HepG2 (cell line): ENCODE results near the gene SLC35B1. TPM values are rescaled to one million over a fixed set of nuclear protein-coding genes. Genes with fewer than 3 reads are reported as not detected.

Experiments used
- ATM ChIP-seq: fragments of 450-650 bp; IDR thresholded peaks from 2 replicates; pipeline ENCODE4 v1.7.1; 2017; ENCODE audit warnings: mild to moderate bottlenecking, borderline replicate concordance
- FOSL1 ChIP-seq: sonication (generic); formaldehyde crosslinking; IDR thresholded peaks from 2 replicates; pipeline ENCODE4 v1.9.0; 2021; ENCODE audit warnings: missing genetic modification reagents, borderline replicate concordance
- FOXO1 ChIP-seq: sonication (generic); formaldehyde crosslinking; IDR thresholded peaks from 2 replicates; pipeline ENCODE4 v1.4.0; 2020; ENCODE audit warnings: missing genetic modification reagents
- GATAD1 ChIP-seq: IDR thresholded peaks from 2 replicates; pipeline ENCODE4 v1.6.1; 2016; ENCODE audit warnings: missing genetic modification reagents, missing compliant biosample characterization
- MAF1 ChIP-seq: sonication (generic); formaldehyde crosslinking; IDR thresholded peaks from 2 replicates; pipeline ENCODE4 v1.5.0; 2020; ENCODE audit warnings: missing genetic modification reagents, borderline replicate concordance
- POGZ ChIP-seq: sonication (generic); formaldehyde crosslinking; IDR thresholded peaks from 2 replicates; pipeline ENCODE4 v1.4.0; 2020; ENCODE audit warnings: mild to moderate bottlenecking, missing genetic modification reagents
- POLR2G ChIP-seq: fragments of 200-400 bp; formaldehyde crosslinking; IDR thresholded peaks from 2 replicates; pipeline ENCODE4 v1.6.1; 2018; ENCODE audit warnings: mild to moderate bottlenecking, low read depth, low read length, moderate library complexity
- PRPF4 ChIP-seq: fragments of 200-400 bp; formaldehyde crosslinking; IDR thresholded peaks from 2 replicates; pipeline ENCODE4 v1.6.1; 2016; ENCODE audit warnings: low read length, low read depth; ENCODE audit not compliant: poor library complexity, severe bottlenecking
- ZFP36L2 ChIP-seq: sonication (generic); formaldehyde crosslinking; IDR thresholded peaks from 2 replicates; pipeline ENCODE4 v1.4.0; 2020; ENCODE audit warnings: missing genetic modification reagents
- ZFYVE20 ChIP-seq: sonication (generic); formaldehyde crosslinking; IDR thresholded peaks from 2 replicates; pipeline ENCODE4 v1.8.0; 2023; ENCODE audit warnings: low read depth, mild to moderate bottlenecking, moderate library complexity, missing genetic modification reagents, borderline replicate concordance
- ZNF292 ChIP-seq: sonication (generic); formaldehyde crosslinking; IDR thresholded peaks from 2 replicates; pipeline ENCODE4 v1.8.1; 2022; ENCODE audit warnings: mild to moderate bottlenecking, low read depth, missing genetic modification reagents, borderline replicate concordance
- ZNF816 ChIP-seq: sonication (generic); formaldehyde crosslinking; IDR thresholded peaks from 2 replicates; pipeline ENCODE4 v1.8.0; 2022; ENCODE audit warnings: missing genetic modification reagents, mild to moderate bottlenecking, borderline replicate concordance
- polyA plus RNA-seq, 8 experiments: library from polyadenylated mRNA; depleted of rRNA in 3 of 8; stranded (reverse) in 7 of 8; unstranded in 1 of 8; fragments of >200 nt; fragmentation: Illumina TruSeq in 4 of 8; extraction: Trizol in 4 of 8; gene quantifications; 2 replicates each; pipeline versions ENCODE4 v1.2.1 to v1.2.3, GENCODE V29; 2011 to 2016; ENCODE audit warnings: low read depth in 4 of 8, missing spikeins in 1 of 8, mixed read lengths in 1 of 8; ENCODE audit not compliant: insufficient read depth in 1 of 8
- total RNA-seq, 5 experiments: library from RNA; depleted of rRNA; stranded (reverse); fragments of >200 nt; fragmentation: Illumina TruSeq; extraction: Trizol; gene quantifications; 2 replicates each; pipeline ENCODE4 v1.2.3, GENCODE V29; 2016; ENCODE audit warnings: low read depth in 1 of 5
- TF ChIP-seq, protein P1 (sequence below): sonication (generic); formaldehyde crosslinking; IDR thresholded peaks from 2 replicates; pipeline ENCODE4 v1.4.0; 2020; ENCODE audit warnings: missing genetic modification reagents, low read depth, mild to moderate bottlenecking, borderline replicate concordance
- TF ChIP-seq, protein P2 (sequence below): sonication (generic); formaldehyde crosslinking; IDR thresholded peaks from 2 replicates; pipeline ENCODE4 v1.4.0; 2020; ENCODE audit warnings: missing genetic modification reagents
- TF ChIP-seq, protein P3 (sequence below): sonication (generic); formaldehyde crosslinking; conservative IDR thresholded peaks from 2 replicates; pipeline ENCODE4 v1.8.1; 2023; ENCODE audit warnings: missing genetic modification reagents
- TF ChIP-seq, protein P4 (sequence below): sonication (generic); formaldehyde crosslinking; IDR thresholded peaks from 2 replicates; pipeline ENCODE4 v1.8.1; 2023; ENCODE audit warnings: mild to moderate bottlenecking, missing genetic modification reagents, borderline replicate concordance
- TF ChIP-seq, protein P5 (sequence below): sonication (generic); formaldehyde crosslinking; IDR thresholded peaks from 2 replicates; pipeline ENCODE4 v1.9.0; 2022; ENCODE audit warnings: missing genetic modification reagents, mild to moderate bottlenecking, borderline replicate concordance
- TF ChIP-seq, protein P6 (sequence below): sonication (generic); formaldehyde crosslinking; conservative IDR thresholded peaks from 2 replicates; pipeline ENCODE4 v1.4.0; 2020; ENCODE audit warnings: missing genetic modification reagents
- TF ChIP-seq, protein P7 (sequence below): IDR thresholded peaks from 2 replicates; pipeline ENCODE4 v1.6.1; 2018; ENCODE audit warnings: missing genetic modification reagents, mild to moderate bottlenecking, missing compliant biosample characterization

Gene SLC35B1
- total and polyA plus RNA-seq, 2 of the 13 experiments (the other 11 are each of a cell fraction or from before 2014, with no cell fraction given) = 99.6 to 113 TPM

DNA sequence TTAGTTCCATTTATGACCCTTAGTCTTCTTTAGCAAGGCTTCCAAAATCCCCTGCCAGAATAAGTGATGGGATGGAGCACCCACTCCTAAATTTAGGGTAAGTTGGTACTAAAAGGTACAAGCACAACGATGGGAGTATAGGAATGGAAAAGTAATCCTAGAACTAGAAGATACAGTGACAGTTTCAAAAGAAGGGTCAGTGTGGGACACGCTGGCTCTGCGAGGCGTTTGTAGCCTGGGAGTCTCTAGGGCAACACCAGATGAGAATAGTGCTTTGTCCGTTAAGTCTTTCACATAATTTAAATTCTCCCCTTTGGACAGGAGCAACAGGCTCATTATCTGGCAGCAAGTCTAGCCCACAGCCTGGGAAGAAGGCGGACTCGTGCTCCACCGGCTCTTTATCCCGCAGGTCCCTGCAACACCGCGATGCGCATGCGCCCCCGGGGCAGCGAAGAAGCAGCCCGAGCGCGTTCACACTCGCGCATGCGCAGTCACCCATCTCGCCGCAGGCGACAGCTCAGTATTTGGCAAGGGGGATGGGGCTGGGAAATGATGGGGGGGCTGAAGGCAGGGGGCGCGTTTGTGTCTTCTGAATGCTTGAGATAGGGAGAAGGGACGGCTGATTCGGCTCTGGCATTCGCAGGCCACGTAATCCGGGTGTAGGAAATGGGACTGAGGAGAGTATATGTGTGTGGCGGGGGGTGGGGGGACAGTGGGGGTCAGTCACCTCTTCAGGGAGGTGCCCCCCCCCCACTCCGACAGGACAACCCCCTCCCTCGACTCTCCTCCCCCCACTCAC is 30.4 kb downstream of the SLC35B1 start (continued):
- TF ChIP-seq ZNF292 (CRISPR knock-in tag) (no peak), FOXO1 (CRISPR knock-in tag) (no peak), ZFP36L2 (CRISPR knock-in tag) (no peak), PRPF4 (no peak), POGZ (no peak), POLR2G (peak; percentile 78), GATAD1 (CRISPR knock-in tag) (no peak), ZFYVE20 (CRISPR knock-in tag) (no peak), ZNF816 (no peak; the same call in 1 of the 2 replicates), FOSL1 (CRISPR knock-in tag) (no peak), MAF1 (CRISPR knock-in tag) (no peak), ATM (no peak)
- TF ChIP-seq, protein P1, sequence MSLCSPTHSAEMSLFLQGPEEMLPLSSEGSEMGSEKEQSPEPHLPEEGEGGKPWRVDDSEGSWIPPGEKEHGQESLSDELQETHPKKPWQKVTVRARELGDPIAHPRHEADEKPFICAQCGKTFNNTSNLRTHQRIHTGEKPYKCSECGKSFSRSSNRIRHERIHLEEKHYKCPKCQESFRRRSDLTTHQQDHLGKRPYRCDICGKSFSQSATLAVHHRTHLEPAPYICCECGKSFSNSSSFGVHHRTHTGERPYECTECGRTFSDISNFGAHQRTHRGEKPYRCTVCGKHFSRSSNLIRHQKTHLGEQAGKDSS (CRISPR knock-in tag) = peak; percentile 98
- TF ChIP-seq, protein P2, sequence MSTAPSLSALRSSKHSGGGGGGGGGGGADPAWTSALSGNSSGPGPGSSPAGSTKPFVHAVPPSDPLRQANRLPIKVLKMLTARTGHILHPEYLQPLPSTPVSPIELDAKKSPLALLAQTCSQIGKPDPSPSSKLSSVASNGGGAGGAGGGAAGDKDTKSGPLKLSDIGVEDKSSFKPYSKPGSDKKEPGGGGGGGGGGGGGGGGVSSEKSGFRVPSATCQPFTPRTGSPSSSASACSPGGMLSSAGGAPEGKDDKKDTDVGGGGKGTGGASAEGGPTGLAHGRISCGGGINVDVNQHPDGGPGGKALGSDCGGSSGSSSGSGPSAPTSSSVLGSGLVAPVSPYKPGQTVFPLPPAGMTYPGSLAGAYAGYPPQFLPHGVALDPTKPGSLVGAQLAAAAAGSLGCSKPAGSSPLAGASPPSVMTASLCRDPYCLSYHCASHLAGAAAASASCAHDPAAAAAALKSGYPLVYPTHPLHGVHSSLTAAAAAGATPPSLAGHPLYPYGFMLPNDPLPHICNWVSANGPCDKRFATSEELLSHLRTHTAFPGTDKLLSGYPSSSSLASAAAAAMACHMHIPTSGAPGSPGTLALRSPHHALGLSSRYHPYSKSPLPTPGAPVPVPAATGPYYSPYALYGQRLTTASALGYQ (CRISPR knock-in tag) = no peak
- TF ChIP-seq, protein P3, sequence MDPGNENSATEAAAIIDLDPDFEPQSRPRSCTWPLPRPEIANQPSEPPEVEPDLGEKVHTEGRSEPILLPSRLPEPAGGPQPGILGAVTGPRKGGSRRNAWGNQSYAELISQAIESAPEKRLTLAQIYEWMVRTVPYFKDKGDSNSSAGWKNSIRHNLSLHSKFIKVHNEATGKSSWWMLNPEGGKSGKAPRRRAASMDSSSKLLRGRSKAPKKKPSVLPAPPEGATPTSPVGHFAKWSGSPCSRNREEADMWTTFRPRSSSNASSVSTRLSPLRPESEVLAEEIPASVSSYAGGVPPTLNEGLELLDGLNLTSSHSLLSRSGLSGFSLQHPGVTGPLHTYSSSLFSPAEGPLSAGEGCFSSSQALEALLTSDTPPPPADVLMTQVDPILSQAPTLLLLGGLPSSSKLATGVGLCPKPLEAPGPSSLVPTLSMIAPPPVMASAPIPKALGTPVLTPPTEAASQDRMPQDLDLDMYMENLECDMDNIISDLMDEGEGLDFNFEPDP (CRISPR knock-in tag) = no peak
- TF ChIP-seq, protein P4, sequence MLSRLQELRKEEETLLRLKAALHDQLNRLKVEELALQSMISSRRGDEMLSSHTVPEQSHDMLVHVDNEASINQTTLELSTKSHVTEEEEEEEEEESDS (CRISPR knock-in tag) = no peak
- TF ChIP-seq, protein P5, sequence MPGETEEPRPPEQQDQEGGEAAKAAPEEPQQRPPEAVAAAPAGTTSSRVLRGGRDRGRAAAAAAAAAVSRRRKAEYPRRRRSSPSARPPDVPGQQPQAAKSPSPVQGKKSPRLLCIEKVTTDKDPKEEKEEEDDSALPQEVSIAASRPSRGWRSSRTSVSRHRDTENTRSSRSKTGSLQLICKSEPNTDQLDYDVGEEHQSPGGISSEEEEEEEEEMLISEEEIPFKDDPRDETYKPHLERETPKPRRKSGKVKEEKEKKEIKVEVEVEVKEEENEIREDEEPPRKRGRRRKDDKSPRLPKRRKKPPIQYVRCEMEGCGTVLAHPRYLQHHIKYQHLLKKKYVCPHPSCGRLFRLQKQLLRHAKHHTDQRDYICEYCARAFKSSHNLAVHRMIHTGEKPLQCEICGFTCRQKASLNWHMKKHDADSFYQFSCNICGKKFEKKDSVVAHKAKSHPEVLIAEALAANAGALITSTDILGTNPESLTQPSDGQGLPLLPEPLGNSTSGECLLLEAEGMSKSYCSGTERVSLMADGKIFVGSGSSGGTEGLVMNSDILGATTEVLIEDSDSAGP (CRISPR knock-in tag) = no peak; the same call in 1 of the 2 replicates
- TF ChIP-seq, protein P6, sequence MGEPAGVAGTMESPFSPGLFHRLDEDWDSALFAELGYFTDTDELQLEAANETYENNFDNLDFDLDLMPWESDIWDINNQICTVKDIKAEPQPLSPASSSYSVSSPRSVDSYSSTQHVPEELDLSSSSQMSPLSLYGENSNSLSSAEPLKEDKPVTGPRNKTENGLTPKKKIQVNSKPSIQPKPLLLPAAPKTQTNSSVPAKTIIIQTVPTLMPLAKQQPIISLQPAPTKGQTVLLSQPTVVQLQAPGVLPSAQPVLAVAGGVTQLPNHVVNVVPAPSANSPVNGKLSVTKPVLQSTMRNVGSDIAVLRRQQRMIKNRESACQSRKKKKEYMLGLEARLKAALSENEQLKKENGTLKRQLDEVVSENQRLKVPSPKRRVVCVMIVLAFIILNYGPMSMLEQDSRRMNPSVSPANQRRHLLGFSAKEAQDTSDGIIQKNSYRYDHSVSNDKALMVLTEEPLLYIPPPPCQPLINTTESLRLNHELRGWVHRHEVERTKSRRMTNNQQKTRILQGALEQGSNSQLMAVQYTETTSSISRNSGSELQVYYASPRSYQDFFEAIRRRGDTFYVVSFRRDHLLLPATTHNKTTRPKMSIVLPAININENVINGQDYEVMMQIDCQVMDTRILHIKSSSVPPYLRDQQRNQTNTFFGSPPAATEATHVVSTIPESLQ (CRISPR knock-in tag) = no peak
- TF ChIP-seq, protein P7, sequence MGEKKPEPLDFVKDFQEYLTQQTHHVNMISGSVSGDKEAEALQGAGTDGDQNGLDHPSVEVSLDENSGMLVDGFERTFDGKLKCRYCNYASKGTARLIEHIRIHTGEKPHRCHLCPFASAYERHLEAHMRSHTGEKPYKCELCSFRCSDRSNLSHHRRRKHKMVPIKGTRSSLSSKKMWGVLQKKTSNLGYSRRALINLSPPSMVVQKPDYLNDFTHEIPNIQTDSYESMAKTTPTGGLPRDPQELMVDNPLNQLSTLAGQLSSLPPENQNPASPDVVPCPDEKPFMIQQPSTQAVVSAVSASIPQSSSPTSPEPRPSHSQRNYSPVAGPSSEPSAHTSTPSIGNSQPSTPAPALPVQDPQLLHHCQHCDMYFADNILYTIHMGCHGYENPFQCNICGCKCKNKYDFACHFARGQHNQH (CRISPR knock-in tag) = no peak; the same call in 1 of the 2 replicates
